GM21390 (cell line): ENCODE data around the gene MADD.
A peak's percentile ranks its signal among the peaks of the same experiment; 100 is the strongest.
"Not testable (repeated sequence)": the region's sequence is repeated elsewhere in the genome, so short reads cannot be mapped to it uniquely, and the experiment has no call there.

ENCODE experiments used
- ATAC-seq: cut with Tn5 transposase; IDR thresholded peaks from one replicate; pipeline ENCODE4 v1.9.1; 2021; ENCODE audit not compliant: unreplicated experiment

Gene MADD

DNA sequence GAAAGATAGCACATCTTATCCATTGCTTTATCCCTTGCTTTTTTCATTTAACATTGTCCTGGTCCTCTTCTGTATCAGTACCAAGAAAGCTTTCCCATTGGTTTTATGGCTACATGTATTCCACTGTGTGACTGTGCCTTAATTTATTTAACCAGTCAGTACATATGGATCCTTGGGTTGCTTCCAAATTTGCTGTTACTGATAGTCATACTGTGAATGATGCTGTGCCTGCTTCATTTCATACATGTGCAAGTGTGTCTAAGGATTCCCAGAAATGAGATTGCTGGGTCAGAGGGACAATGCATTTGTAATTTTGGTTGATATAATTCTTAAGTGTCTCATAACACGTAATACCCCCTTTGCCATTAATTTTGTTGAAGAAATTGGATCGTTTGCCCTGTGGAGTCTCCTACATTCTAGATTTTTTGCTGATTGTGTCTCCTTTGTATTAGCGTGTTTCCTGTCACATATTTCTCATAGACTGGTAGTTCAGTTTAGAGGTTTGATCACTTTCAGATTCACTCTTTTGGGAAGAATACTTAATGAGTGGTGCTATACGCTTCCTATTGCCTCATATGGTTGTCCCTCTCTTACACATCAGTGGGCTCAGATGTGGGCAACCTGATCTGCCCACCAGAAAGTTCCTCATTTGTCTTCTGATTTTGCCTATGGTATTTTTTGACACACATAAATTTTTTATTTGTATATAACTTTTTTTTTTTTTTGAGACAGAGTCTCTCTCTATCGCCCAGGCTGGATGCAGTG lies 47.3 kb downstream of the MADD start:
- peak; percentile 80 for ATAC-seq

DNA sequence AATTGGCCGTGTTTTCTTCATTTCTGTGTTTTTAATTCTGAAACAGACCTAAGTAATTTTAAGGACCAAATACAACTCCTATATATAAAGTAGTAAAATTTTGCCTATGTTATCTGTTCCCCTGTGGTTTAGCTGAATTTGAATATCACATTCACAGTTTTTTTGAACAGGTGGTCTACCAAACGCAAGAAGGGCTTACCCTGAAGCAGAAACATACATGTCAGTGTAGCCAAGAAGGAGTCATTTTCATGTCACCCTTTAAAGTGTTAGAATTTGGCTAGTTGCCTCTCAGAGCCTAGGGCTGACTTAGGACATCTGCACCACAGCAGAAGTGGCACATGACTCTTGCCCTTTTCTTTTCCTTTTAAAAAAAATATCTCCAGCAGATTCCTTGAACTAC lies 48.2 kb downstream of the MADD start:
- ATAC-seq = no peak

DNA sequence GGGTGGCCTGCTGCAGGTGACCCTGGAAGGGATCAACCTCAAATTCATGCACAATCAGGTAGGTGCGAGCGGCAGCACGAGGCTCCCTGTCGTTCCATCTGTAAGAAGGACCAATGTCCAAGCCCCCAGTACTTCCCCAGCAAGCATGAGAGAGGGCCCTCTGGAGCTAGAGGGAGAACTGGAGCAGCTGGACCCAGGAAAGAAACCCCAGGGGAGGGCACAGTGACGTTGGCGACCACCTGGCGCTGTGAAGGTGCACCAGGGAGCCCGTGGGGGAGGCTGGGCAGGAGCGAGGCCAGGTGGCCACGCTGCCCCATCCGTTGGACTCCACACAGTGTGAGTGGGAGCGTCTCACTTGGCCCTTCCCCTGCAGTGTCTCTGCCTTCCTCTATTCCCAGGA lies 54.6 kb downstream of the MADD start:
- no peak for ATAC-seq

DNA sequence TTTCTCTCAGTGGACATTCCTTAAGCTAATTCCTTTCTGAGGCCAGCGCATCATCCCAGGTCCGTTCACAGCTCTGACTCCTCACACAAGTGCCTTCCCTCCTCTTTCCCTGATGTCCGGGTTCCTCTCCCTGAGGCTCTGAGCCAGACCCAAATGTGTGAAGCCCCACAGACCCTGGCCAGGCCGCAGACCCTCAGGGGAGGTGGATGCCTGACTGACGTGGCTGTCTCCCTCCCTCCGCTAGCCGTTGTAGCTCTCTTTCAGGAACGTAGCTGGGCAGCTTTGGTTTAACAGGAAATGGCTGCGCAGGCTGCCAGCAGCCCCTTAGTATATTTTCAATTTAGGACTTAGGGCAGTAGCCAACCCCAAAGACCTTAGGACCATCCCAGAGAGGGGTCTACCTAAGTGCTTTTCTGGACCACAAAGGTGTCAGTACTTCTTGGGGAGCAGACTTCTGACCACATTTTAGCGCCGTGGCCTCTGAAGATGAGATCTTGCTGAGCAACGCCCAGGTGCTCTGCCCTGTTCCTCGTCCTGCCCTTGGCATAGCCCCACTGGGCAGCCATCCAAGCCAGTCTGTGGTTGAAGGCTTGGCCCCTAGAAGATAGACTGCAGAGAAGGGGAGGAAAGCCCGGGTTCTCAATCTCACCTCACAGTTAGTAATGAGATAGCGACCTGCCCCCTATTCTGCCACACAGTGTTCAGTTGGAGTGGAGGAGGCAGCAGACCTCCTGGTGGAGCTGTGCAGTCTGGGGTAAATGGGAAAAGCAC lies 55.5 kb downstream of the MADD start:
- no peak for ATAC-seq

DNA sequence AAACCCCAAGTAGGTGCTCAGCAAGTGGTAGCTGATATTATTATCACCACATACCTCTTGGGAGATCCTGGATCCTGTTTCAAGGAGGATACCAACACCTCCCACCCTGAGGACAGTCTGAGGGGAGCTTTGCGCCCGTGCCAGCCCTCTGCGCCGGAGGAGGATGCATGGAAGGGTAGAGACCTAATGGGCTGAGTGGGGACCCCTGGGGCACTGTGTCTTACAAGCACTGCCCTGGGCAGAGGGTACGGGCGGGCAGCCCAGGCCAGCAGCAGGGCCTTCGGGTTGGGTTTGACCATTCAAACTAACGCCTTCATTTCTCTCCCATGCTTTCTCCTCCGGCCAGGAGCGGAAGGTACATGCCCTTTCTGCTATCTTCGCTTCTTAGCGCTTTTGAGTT lies 56.3 kb downstream of the MADD start:
- no peak for ATAC-seq

DNA sequence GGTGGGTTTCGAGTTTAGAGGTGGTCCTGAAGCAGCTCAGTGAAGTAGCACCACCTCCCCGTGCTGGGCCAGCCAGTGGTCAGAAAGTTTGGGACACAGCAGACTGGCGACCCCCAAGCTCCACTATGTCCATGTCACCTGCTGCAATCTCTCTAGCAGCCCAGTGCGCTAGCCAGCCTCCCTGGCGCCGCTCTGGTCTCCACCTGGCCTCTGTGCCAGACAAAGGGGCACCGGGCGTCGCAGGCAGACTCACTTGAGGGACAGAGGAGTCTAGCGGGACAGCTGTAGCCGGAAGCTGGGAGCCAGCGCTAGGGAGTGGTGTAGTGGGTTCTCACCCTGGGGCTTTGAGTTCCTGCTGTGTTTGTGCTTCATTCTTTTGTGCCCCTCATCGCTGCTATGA lies 57.1 kb downstream of the MADD start:
- no peak for ATAC-seq

DNA sequence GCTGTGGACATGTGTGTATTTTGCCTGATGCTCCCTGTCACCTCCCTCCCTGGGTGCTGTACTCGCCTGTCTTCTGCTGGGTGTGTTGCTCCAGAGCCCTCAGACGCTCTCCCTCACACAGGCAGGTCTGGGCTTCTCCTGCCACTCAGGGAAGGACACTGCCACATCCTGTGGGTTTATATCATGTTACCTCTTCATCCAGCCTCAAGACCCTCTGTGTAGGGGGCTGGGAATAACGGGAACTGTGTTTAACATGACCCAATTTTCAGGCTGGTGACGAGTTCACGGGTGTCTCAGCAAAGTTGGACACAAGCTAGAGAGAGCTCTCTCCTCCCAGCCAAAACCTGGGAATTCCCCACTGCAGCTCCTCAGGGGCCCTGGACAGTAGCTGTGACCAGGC lies 58.0 kb downstream of the MADD start:
- no peak for ATAC-seq

DNA sequence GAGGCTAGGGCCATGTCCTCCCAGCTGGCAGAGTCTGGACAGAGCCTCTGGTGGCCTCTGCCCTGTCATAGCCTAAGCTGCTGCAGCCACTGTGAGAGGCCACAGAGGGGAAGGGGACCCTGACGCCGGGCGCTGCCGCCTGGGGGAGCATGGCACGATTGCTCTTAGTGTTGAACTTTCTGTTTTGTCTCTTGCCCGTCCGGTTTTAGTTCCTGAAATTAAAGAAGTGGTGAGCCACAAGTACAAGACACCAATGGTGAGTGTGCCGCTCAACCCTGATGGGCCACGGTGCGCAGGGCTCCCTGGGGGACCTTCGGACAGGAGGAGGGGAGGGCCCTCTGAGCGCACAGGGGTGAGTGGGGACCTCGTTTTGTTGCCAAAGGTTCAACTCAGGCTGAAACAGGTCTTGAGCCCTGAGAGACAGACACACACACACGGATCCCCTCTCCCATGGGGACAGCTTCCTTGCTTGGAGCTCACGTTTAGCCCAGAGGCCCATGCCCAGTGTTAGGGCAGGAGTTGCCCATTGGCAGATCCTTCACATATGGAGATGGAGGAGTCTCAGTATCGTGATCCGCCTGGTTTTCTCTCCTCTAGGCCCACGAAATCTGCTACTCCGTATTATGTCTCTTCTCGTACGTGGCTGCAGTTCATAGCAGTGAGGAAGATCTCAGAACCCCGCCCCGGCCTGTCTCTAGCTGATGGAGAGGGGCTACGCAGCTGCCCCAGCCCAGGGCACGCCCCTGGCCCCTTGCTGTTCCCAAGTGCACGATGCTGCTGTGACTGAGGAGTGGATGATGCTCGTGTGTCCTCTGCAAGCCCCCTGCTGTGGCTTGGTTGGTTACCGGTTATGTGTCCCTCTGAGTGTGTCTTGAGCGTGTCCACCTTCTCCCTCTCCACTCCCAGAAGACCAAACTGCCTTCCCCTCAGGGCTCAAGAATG lies 58.8 kb downstream of the MADD start:
- no peak for ATAC-seq

DNA sequence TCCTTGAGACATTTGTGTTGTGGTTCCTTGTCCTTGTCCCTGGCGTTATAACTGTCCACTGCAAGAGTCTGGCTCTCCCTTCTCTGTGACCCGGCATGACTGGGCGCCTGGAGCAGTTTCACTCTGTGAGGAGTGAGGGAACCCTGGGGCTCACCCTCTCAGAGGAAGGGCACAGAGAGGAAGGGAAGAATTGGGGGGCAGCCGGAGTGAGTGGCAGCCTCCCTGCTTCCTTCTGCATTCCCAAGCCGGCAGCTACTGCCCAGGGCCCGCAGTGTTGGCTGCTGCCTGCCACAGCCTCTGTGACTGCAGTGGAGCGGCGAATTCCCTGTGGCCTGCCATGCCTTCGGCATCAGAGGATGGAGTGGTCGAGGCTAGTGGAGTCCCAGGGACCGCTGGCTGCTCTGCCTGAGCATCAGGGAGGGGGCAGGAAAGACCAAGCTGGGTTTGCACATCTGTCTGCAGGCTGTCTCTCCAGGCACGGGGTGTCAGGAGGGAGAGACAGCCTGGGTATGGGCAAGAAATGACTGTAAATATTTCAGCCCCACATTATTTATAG lies 59.6 kb downstream of the MADD start:
- no peak for ATAC-seq

DNA sequence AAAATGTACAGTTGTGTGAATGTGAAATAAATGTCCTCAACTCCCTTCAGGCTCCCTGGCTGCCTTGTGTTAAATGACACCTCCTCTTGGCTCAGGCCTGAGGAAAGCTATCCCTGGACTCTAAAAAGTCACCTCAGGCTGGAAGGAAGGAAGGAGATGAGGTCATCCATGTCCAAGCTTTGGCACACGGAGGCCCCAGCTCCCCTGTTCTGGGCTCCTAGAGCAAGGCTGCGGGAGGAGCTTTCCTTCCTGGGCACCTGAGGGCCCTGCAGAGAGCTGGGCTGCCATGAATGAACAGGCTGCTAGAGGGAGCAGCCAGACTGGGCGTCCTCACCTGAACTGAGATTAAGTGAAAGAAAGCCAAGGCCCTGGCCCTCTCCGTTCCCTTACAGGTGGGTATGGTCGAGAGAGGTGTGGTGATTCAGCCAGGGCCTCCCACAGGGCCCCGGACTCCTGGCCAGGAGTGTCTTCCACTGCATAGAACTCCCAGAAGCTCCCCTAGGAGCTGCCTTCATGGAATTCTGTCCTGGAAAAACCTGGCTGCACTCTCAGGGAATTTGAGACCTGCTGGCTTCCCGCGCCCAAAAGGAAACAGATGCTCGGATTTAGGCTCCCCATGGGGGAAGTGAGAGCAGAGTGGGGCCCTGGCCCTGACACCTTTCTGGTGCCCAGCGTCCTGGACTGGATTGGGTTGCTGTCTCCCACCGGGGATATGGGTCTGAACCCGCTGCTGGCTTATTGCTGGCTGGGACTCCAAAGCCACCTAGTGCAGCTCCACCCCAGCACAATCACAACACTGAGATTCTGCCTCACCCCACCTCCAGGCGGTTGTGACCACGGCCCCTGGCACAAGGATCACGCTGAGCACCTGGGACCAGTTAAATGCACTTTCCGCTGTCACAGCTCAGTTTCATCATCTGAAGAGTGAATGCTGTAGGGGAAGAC lies 60.3 kb downstream of the MADD start:
- ATAC-seq = no peak

DNA sequence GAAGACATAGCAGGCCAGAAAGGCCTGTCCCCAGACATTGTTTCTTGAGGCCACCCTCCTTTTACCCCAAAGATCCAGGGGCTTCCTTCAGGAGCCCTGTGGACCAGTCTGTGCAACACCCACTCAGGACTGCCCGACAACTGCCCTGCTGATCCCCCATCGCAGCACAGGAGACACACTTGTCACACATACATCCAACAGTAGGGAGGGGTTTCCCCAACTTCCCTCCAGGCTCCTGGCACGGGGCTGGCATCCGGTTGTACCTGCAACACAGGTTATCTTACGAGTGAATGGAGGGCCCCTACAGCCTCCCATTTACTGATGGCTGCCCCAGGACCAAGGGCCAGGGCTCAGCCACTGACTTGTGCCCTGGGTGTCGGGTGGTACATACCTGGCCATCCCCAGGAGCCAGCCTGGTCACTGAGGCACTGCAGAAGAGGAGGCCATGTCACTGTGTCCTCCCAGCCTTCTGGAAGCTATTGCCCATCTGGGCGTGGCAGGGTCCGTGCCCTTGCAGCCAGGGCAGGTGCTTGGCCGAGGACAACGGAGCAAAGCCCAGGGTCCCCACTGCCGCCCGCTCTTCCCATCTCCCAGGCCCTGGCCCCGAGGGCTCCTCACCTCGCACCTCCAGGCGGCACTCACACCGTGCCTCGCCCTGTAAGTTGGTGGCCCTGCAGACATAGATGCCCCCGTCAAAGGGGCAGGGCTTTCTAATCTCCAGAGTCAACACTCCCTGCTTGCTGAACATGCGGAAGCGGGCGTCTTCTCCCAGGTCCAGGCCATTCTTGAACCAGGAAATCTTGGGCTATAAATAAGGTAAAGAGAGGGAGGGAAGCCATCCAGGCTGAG lies 61.7 kb downstream of the MADD start:
- no peak for ATAC-seq

DNA sequence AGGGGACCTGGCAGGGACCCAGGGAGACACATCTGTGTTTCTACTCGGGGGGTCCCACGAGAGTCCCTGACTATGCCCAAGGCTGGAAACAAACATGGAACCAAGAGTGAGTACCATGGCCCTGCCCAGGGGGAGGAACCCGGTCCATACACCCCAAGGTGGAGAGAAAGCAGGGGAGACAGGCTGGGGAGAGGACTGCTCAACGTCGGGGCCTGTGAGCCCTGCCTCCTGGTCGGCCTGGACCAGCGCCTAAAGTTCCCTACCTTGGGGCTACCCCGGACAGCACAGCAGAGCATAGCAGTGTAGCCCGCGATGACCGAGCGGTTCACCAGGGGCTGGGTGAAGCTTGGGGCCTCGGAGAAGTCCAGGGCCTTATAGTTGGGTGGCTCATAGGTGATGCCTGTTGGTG lies 62.4 kb downstream of the MADD start:
- ATAC-seq = no peak

DNA sequence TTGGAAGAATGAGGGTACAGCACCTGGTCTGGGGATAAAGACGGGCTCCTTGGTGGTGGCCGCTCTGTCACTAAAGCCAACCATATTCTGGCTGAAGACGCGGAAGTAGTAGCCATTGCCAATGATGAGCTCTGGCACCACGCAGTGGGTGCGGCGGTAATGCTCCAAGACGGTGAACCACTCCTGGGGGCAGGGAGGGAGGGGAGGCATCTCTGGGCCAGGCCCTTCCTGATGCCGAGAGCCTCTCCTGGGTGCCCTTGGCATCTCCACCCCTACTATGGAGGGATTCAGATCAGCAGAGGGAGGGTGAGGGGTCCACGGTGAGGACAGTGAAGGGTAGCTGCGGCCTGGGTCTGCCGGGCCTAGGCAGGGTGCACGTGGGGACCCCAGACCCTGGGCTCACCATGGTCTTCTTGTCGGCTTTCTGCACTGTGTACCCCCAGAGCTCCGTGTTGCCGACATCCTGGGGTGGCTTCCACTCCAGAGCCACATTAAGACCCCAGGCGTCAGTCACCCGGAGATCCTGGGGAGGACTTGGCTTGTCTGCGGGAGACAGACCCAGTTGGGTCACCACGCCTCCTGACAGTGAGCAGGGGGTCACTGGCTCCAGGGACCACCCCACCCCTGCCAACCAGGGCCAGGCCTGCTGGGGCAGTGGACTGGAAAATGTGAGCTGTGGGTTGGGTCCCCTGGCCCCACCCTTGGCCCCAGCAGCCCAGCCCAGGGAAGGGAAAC lies 63.0 kb downstream of the MADD start:
- ATAC-seq = no peak

DNA sequence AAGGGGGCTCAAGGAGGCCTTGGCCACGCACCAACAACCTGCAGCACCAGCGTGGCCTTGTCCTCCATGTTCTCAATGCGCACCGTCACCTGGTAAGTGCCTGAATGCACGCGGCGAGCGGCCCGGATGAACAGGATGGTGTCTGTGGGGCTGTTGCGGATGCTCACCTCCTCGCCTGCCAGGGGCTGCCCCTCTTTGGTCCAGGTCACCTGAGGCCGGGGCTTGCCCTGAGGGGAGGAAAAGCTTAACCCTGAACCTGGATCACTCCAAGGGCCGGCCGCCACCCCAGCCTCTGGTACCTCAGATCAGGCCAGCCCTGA lies 63.6 kb downstream of the MADD start:
- ATAC-seq = no peak

DNA sequence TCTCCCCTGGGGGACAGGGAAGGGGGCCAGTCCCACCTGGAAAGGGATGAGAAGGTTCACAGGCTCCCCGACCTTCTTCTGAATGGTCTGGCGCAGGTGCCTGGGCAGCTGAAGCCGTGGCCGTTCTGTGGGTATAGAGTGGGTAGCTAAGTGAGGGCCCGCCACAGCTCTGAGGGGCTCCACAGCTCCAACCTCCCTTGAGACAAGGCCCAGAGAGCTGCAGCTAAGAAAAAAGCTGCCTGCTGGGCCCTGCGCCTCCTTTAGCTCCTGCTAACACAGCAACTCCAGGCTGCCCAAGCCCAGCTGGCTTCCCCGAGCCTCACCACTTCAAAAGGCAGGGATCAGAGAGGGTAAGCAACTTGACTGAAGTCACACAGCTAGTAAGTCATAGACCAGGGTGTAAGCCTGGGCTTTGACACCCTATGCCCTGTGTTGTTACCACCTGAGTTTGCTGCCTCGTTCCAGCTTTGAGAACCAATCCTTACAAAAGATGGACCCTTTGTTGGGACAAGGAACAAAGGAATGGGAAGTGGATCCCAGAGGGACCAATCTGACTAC lies 64.0 kb downstream of the MADD start:
- no peak for ATAC-seq

DNA sequence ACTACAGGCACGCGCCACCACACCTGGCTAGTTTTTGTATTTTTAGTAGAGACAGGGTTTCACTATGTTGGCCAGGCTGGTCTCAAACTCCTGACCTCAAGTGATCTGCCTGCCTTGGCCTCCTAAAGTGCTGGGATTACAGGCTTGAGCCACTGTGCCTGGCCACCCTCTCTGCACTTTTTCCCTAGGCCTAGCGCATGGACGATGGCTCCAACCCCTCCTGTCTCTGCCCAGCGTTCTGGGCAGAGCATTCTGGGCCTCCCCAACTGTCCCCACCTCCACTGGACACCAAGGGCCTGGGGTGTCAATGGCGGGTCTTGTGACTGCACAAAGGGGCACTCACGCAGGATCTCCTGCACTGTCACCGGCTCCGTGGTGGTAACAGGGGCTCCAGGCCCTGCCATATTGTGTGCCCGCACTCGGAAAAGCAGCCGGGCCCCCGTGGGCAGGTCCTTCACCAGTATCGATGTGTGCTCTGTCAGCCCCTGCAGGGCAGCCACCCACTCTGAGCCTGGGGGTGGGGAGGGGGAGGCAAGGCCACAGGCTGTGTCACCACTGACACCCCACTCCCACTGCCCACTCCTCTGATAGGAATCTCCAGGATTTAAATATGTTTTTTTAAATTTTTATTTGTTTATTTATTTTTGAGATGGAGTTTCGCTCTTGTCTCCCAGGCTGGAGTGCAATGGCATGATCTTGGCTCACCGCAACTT lies 64.9 kb downstream of the MADD start:
- ATAC-seq = not testable (repeated sequence)

DNA sequence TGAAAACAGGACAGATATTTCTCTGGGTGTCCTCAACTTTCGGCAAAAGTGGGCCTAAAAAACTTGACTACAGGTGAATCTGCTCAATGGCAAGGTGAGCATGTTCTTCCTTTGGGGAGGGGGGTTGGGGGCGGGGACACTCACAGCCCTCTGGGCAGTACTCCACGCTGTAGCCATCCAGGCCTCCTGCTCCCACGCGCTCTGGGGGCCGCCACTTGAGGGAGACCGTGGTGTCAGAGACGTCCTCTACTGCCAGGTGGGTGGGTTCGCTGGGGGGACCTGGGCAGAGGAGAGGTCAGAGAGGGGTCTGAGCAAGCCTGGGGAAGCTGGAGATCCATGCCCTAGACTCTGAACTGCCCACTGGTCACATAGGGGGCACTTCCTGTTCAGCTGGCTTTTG lies 65.8 kb downstream of the MADD start:
- ATAC-seq = no peak

DNA sequence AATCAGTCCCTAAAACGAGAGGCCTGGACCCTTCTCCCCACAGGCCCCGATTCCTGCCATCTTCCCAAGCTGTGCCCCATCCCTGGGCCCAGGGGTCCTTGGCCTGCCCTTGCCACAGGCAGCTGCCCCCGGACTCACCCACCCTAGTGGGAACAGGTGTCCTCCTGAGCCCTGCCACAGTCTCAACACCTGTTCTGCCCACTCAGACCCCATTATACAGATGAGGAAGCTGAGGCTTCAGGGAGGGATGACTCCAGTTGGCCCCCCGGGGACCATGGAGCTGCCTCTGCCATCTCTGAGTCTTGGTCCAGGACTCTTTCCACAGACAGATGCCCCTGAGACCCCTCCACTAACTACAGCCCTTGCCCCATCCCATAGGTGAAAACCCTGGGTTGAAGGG lies 66.7 kb downstream of the MADD start:
- no peak for ATAC-seq
